Right renal cortex interstitium (tissue), 3 donors: ENCODE measurements around the gene NCF4. TPM values are rescaled to one million over a fixed set of nuclear protein-coding genes. Genes with fewer than 3 reads are reported as not detected.

Experiments used
- DNase-seq, 3 donors: peaks; one replicate each; pipeline ENCODE4 v3.0.0-alpha.2; 2013; ENCODE audit warnings: low read depth in 3 of 3, low spot score in 2 of 3
- polyA plus RNA-seq, 3 donors: library from polyadenylated mRNA; unstranded; fragments of 120-200 nt; gene quantifications; one replicate each; pipeline ENCODE4 v1.2.1, GENCODE V29; 2013; ENCODE audit not compliant: insufficient read length in 3 of 3

NCF4 gene
- polyA plus RNA-seq, 3 donors = 1.5 to 2.2 (median 1.6) TPM

DNA sequence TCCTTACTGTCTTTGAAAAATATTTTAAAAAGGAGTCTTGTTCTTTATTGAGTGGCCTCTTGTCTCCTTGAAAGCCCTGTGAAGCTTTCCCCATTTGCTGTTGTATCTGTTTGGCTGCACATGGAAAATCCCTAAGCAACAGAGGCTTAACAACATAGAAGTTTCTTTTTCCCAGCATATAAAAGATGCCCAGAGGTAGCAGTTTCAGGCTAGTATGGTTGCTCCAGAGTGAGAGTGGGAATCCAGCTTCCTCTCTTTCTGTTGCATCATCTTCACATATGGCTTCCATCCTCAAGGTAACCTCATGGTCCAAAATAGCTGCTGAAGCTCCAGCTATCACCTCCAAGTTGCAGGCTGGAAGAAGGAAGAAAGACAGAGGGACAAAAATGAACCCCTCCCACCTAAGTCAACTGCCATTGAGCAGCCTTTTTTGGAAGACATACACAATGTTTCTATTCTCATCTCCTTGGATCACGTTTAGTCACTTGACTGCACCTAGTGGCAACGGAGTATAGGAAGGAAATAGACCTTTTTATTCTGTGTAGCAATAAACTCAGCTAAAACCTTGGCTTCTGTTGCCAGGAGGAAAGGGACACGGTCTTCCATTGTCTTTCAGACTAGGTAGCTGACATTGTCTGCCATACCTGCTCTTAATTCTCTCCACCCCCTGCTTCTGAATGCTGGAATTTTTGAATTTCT lies 57.9 kb downstream of the NCF4 start:
- DNase-seq = no peak

DNA sequence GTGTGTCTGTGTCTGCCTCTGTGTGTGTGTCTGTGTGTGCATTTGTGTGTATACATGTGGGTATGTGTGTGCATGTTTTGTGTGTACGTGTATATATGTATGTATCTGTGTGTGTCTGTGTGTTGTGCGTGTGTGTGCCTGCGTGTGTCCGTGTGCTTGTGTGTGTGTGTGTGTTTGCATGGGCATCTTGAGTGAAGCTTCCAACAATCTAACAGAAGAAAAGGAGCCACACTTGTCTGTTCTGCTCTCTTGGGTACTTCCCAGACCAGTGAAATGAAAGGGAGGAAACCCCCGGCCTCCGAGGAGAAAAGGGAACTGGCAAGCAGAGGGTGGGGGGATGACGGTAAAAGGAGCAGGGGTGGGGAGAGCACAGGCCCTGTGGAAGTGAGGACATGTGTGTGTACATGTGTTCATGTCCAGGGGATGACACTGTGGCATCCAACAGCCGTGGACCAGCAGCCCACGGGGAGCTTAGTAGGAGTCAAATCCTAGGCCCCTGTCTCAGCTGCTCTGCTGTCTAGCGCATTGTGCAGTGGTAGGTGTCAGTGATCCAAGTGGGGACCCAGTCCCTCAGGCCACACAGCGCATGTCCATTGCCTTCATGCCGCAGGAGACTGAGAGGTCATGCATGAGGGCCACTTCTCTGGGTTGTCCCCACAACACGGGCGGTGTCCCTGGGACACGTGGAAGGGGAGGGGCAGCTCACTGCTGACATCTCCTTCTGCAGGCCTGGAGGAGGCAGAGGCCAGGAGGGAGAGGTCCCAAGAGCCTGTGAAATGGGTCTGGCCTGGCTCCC lies 60.7 kb downstream of the NCF4 start:
- DNase-seq = no peak

DNA sequence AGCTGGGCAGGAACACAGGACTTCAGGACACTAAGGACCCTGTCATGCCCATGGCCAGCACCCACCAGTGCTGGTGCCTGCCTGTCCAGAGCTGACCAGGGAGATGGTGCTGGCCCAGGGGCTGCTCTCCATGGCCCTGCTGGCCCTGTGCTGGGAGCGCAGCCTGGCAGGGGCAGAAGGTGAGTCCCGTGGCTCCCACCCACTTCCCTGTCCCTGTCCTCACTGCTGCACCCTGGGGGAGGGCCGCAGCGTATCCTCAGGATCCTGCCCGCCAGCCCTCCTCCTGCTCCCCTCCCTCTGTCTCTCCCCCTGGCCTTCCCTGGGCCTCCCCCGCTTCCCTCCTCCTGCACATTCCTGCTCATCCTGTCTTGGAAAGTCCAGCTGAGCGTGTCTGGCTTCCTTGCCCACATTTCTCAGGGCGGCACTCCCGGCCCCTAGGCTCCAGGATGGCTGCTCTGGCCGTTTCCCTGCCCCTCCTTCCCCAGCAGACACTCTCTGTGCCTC lies 61.4 kb downstream of the NCF4 start:
- peak in 1 of 3 donors; percentile 61 for DNase-seq

DNA sequence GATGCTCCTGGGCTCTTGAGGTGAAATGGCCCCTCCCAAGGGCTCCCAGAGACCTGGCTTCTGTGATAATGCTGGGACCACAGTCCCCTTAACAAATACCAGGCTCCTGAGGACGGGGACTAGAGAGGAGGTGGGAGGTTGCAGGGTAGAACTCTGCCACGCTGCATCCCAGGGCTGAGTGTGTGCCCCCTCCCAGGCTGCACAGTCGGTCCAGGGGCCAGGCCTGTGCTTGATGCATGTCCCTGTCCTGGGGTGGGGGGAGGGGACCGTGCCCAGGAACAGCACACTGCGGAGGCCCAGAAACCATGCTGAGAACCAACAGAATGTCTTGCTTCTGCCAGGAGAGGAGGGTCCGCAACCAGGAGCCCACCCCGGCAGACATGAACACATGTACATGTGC lies 61.9 kb downstream of the NCF4 start:
- no peak for DNase-seq

DNA sequence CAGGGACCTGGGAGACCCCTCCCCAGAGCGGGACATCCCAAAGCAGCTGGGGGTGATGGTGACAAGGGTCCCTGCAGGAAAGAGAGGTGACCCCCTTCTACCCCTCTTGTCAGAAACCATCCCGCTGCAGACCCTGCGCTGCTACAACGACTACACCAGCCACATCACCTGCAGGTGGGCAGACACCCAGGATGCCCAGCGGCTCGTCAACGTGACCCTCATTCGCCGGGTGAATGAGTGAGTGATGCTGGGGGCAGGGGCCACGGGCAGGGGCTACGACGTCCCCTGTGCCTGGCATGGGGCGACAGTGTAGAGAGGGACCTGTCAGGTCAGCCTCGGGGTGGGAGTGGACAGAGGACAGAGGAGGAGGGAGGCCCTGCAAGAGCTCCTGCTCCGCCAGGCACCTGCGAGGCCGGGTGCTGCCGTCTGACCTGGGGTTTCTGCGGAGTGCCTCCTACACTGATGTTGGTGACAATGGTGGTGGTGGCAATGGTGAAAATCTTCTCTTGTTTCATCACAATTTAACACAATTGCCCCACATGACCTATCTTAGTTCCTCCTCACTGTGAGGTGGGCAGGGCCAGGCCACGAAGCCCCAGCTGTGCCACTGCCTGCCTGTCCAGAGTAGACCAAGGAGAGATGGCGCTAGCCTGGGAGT lies 62.5 kb downstream of the NCF4 start:
- no peak for DNase-seq

DNA sequence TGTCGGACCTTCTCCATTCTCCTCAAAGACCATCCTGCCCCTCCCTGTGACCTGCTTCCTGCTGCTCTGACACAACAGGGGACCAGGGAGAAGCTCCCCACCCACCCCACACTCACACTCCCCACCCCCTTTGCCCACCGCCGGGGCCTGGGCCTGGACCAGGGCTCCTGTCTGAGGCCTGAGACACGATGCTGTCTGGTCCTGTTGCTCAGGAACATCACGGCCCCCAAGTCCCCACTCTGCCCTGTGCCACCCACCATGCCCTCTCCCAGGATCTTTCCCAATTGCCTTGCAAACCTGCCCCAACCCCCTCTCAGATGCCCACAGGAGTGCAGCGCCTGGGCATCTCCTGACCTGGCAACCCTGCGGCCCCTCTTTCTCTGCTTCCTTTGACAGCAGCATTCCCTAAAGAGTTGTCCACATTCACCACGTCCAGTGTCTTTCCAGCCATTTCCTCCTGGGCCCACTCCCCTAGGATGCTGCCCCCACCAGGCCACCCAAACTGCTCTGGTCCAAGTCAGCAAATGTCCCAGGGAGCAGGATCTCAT lies 63.4 kb downstream of the NCF4 start:
- no peak for DNase-seq

DNA sequence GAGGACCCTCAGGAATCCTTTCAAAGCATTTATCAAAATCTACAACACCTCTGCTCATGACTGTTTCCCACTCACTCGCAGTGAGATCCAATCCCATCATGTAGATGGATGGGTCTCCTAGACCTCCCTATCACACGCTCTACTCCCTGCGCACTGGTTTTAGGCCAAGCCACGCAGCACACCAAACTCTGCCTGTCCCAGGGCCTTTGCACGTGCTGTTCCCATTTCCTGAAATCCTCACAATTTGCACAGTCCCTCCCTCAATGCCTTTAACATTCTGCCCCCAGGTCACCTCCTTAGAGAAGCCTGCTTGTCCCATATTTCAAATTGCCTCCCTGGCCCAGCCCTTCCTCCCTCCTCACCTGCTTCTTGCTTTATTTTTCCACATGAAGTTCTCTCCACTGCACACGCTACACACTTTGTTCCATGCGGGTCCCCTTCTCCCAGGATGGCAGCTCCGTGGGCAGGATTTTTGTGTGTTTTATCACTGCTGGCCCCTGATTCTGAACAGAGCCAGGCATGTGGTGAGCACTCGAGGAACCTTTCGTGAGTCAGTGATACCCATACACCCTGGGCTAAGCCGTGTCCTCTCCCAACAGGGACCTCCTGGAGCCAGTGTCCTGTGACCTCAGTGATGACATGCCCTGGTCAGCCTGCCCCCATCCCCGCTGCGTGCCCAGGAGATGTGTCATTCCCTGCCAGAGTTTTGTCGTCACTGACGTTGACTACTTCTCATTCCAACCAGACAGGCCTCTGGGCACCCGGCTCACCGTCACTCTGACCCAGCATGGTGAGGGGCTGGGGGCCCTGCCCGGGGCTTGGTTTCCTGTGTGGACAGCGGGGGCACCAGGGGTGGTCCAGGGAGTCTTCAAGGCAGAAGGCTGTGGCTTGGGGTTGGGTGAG lies 64.8 kb downstream of the NCF4 start:
- DNase-seq = no peak

DNA sequence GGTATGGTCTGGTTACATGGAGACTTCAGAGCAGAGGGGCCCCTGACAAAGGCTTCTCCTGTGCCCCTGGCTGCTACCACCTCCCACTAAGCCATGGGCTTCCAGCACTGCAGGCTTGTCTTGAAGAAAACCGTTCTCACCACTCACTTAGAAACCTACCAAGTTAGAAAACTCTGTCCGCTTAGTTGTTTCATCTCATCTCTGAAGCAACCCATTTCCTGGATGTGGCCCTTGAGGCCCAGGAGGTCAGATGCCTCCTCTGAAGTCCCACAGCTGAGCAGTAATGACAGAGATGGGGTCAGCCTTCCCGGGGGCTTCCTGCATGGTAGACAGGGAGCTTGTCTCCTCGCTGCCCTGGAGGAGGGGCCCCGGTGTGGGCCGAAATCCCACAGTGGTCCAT lies 65.5 kb downstream of the NCF4 start:
- no peak for DNase-seq

DNA sequence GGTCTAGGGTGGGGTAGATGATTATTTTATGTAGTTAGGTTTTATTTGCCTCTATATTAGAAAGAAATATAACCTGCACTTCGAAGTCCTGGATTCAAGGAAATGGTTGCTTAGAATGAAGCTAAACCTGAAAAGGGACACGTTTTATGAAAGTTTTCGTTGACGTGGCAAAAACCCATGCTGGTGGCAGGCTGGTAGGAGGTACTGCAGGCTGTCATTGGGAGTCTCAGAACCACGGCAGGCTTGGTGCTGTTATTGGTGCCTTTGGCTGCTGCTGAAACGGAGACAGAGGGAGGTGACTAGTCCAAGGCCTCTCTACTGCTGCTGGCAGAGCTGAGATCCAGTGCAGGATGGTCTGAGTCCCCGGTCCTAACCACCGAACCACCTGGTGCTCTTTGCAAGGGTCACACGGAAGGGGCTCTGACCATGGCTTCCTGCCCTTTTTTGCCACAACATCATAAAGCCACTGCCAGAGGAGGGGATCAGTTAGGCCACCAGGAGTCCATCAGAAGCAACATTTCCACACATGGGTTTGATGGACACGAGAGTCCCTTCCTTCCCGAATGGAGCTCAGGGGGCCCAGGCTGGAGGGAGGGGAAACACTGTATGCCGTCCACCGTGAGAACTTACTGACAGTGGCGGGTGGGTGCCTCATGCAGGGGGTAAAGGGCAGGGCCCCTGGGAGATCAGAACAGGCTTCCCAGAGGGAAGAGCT lies 66.1 kb downstream of the NCF4 start:
- no peak for DNase-seq

Other genes starting within 250 kb of the NCF4 start
- not detected for gene CACNG2, start 157.3 kb upstream of the NCF4 start, polyA plus RNA-seq
- 10 to 100 TPM; 42.0 to 48.9 (median 47.9) TPM for gene IFT27, start 84.9 kb upstream of the NCF4 start, polyA plus RNA-seq
- gene PVALB, start 44.0 kb upstream of the NCF4 start, polyA plus RNA-seq = 10 to 100 TPM in 1 of 3 donors, 1 to 10 TPM in 2; 3.7 to 11.4 (median 4.6) TPM
- gene CSF2RB, start 52.6 kb downstream of the NCF4 start, polyA plus RNA-seq = 1 to 10 TPM; 2.3 to 2.6 (median 2.4) TPM
- 10 to 100 TPM; 38.6 to 50.3 (median 41.7) TPM for gene TST, start 158.4 kb downstream of the NCF4 start, polyA plus RNA-seq
- gene MPST, start 158.7 kb downstream of the NCF4 start, polyA plus RNA-seq = 10 to 100 TPM; 40.1 to 51.8 (median 45.6) TPM
- gene KCTD17, start 190.7 kb downstream of the NCF4 start, polyA plus RNA-seq = 10 to 100 TPM; 22.6 to 26.7 (median 24.5) TPM
- gene TMPRSS6, start 248.7 kb downstream of the NCF4 start, polyA plus RNA-seq = under 1 TPM; 0.17 to 0.21 (median 0.21) TPM